ENCODE data around the gene MAP3K1.

MAP3K1 gene

GRCh38 chr5:56854920-56855319 is 39.6 kb downstream of the MAP3K1 start:
- TF ChIP-seq POLR2AphosphoS5 (IDR thresholded peaks at IDR 0.05; ENCODE audit: low read depth, low read length) (no peak), REST (IDR thresholded peaks at IDR 0.05; ENCODE audit: insufficient read depth in 1 of 2, low read depth in 2 of 2, low read length in 2 of 2) (no peak), TAF1 (IDR thresholded peaks at IDR 0.05; ENCODE audit: borderline replicate concordance, insufficient read depth, low read length) (no peak), SIN3A (IDR thresholded peaks at IDR 0.05; ENCODE audit: borderline replicate concordance, insufficient read depth, low read length) (no peak), FOXP2 (optimal IDR thresholded peaks at IDR 0.05; ENCODE audit: borderline replicate concordance, extremely low read depth, extremely low read length, insufficient read depth) (no peak)

- no peak for TF ChIP-seq TAF1 (IDR thresholded peaks at IDR 0.05; ENCODE audit: borderline replicate concordance, insufficient read depth, low read length)
- no peak for TF ChIP-seq SIN3A (IDR thresholded peaks at IDR 0.05; ENCODE audit: borderline replicate concordance, insufficient read depth, low read length)
- TF ChIP-seq POLR2AphosphoS5 (IDR thresholded peaks at IDR 0.05; ENCODE audit: low read depth, low read length) = no peak
- no peak for TF ChIP-seq FOXP2 (optimal IDR thresholded peaks at IDR 0.05; ENCODE audit: borderline replicate concordance, extremely low read depth, extremely low read length, insufficient read depth)
- TF ChIP-seq REST (IDR thresholded peaks at IDR 0.05; ENCODE audit: insufficient read depth in 1 of 2, low read depth in 2 of 2, low read length in 2 of 2) = no peak
These were observed 41.3 kb downstream of the MAP3K1 start for GRCh38 chr5:56856541-56857178.

GRCh38 chr5:56858777-56859442 is 43.6 kb downstream of the MAP3K1 start:
- TF ChIP-seq REST (IDR thresholded peaks at IDR 0.05; ENCODE audit: insufficient read depth in 1 of 2, low read depth in 2 of 2, low read length in 2 of 2) (no peak), FOXP2 (optimal IDR thresholded peaks at IDR 0.05; ENCODE audit: borderline replicate concordance, extremely low read depth, extremely low read length, insufficient read depth) (no peak), POLR2AphosphoS5 (IDR thresholded peaks at IDR 0.05; ENCODE audit: low read depth, low read length) (no peak), SIN3A (IDR thresholded peaks at IDR 0.05; ENCODE audit: borderline replicate concordance, insufficient read depth, low read length) (no peak), TAF1 (IDR thresholded peaks at IDR 0.05; ENCODE audit: borderline replicate concordance, insufficient read depth, low read length) (no peak)

GRCh38 chr5:56861893-56862485 is 46.6 kb downstream of the MAP3K1 start:
- TF ChIP-seq POLR2AphosphoS5 (IDR thresholded peaks at IDR 0.05; ENCODE audit: low read depth, low read length) (no peak), FOXP2 (optimal IDR thresholded peaks at IDR 0.05; ENCODE audit: borderline replicate concordance, extremely low read depth, extremely low read length, insufficient read depth) (no peak), TAF1 (IDR thresholded peaks at IDR 0.05; ENCODE audit: borderline replicate concordance, insufficient read depth, low read length) (no peak), SIN3A (IDR thresholded peaks at IDR 0.05; ENCODE audit: borderline replicate concordance, insufficient read depth, low read length) (no peak), REST (IDR thresholded peaks at IDR 0.05; ENCODE audit: insufficient read depth in 1 of 2, low read depth in 2 of 2, low read length in 2 of 2) (no peak)

Measured in PFSK-1 (cell line).